Immature natural killer cell (primary cell): ENCODE data around the gene SEL1L2. TPM values are rescaled to one million over a fixed set of nuclear protein-coding genes. Genes with fewer than 3 reads are reported as not detected.
A peak's percentile ranks its signal among the peaks of the same experiment; 100 is the strongest.

Source experiments
- DNase-seq, 3 donors: peaks; one replicate each; pipeline ENCODE4 v3.0.0; 2022; ENCODE audit warnings: mixed read lengths in 1 of 3
- H3K27ac Mint-ChIP-seq, 6 donors: one replicate each; pipeline ENCODE4 v1.8.0; 2020; ENCODE audit warnings: mixed read lengths in 6 of 6, mild to moderate bottlenecking in 5 of 6, inconsistent platforms in 4 of 6, moderate library complexity in 3 of 6
- H3K27me3 Mint-ChIP-seq, 3 donors: one replicate each; pipeline ENCODE4 v1.8.0; 2020 to 2021; ENCODE audit warnings: low read depth in 3 of 3, mild to moderate bottlenecking in 3 of 3, mixed read lengths in 3 of 3, moderate library complexity in 3 of 3, inconsistent platforms in 1 of 3
- H3K36me3 Mint-ChIP-seq, 3 donors: one replicate each; pipeline ENCODE4 v1.8.0; 2020; ENCODE audit warnings: mixed read lengths in 3 of 3, inconsistent platforms in 2 of 3, mild to moderate bottlenecking in 2 of 3
- H3K4me1 Mint-ChIP-seq, 2 donors: one replicate each; pipeline ENCODE4 v1.8.0; 2020; ENCODE audit warnings: inconsistent platforms in 2 of 2, mild to moderate bottlenecking in 2 of 2, mixed read lengths in 2 of 2, moderate library complexity in 1 of 2
- H3K4me3 Mint-ChIP-seq, 5 donors: one replicate each; pipeline ENCODE4 v1.8.0; 2020; ENCODE audit warnings: mild to moderate bottlenecking in 5 of 5, mixed read lengths in 5 of 5, inconsistent platforms in 3 of 5, moderate library complexity in 3 of 5
- H3K9me3 Mint-ChIP-seq, 6 donors: one replicate each; pipeline ENCODE4 v1.8.0; 2020; ENCODE audit warnings: mild to moderate bottlenecking in 6 of 6, mixed read lengths in 6 of 6, inconsistent platforms in 4 of 6, moderate library complexity in 3 of 6
- polyA plus RNA-seq, 3 donors: library from polyadenylated mRNA; unstranded; fragments of 300-500 nt; fragmentation: Illumina TruSeq; gene quantifications; one replicate each; pipeline ENCODE4 v1.2.3, GENCODE V29; 2021

The SEL1L2 gene
- polyA plus RNA-seq, 3 donors from 2014 or later, result not detected

DNA sequence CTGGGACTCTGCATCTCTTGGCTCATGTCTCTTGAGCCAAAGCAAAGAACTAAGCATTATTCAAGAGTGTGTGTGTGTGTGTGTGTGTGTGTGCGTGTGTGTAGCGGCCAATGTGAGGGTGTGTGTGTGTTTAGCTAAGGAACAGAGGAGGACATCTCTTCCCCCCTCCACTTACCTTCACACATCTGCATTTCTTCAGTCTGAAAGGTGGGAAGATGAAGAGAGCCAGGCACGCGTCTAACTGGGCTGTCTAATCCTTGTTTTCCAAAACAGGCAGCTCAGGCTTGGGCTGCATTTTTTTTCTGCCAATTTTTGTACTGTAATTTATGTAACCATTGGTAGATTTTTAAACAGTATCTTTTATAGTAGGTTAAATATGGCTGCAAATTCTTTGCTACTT lies 146.1 kb downstream of the SEL1L2 start:
- no peak overlapping the region for H3K27ac Mint-ChIP-seq
- H3K36me3 Mint-ChIP-seq, result no peaks in the 10 kb centered on the region
- no peak for DNase-seq
- peaks cover 2 to 5% (median 3%) of the 10 kb centered on the region in 3 donors for H3K27me3 Mint-ChIP-seq
- H3K4me1 Mint-ChIP-seq, result no peaks in the 10 kb centered on the region
- no peaks in the 10 kb centered on the region for H3K9me3 Mint-ChIP-seq
- no peak overlapping the region for H3K4me3 Mint-ChIP-seq

DNA sequence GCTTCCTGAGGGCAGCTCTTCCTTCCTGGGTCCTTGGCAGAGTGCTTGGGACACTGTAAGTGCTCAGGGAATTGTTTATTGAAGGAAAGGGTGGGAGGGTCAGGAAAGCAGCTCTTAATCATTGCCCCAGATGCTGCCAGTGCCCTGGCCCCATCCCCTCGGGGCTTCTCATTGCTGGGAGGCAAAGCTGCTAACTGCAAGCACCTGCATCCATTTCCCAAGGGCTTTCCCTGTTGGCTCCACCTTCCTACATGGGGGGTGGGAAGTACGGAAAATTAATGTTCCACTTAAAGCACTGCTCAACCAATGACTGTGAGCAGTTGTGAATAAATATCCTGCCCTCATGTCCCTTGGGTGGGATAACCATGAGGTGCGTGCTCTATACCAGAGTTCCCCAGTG lies 149.2 kb downstream of the SEL1L2 start:
- H3K36me3 Mint-ChIP-seq, result no peaks in the 10 kb centered on the region
- no peaks in the 10 kb centered on the region for H3K9me3 Mint-ChIP-seq
- no peak overlapping the region for H3K4me3 Mint-ChIP-seq
- peaks cover 0 to 2% (median 2%) of the 10 kb centered on the region in 3 donors for H3K27me3 Mint-ChIP-seq
- H3K4me1 Mint-ChIP-seq, result no peaks in the 10 kb centered on the region
- H3K27ac Mint-ChIP-seq, result no peak overlapping the region
- no peak for DNase-seq

DNA sequence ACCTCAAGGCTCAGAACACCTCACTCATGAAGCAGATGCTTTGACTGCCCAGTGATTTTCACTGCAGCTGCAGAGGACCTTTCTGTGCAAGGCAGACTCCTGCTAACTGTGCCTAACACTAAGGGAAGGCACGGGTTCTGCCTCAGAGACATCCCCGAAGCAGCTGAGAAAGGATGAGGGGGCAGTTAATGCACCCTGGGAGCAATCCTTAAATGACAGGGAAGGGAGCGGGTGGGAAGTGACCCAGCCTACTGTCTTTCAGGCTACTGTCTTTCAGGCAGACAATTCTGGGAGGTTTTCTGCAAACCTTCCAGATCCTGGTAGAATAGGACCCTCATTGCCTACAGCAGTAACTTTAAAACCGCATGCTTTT lies 150.3 kb downstream of the SEL1L2 start:
- Mint-ChIP-seq H3K4me3 (no peak overlapping the region), H3K27ac (no peak overlapping the region), H3K27me3 (peaks cover 0 to 2% (median 2%) of the 10 kb centered on the region in 3 donors), H3K9me3 (no peaks in the 10 kb centered on the region), H3K4me1 (no peaks in the 10 kb centered on the region), H3K36me3 (no peaks in the 10 kb centered on the region)
- no peak for DNase-seq

DNA sequence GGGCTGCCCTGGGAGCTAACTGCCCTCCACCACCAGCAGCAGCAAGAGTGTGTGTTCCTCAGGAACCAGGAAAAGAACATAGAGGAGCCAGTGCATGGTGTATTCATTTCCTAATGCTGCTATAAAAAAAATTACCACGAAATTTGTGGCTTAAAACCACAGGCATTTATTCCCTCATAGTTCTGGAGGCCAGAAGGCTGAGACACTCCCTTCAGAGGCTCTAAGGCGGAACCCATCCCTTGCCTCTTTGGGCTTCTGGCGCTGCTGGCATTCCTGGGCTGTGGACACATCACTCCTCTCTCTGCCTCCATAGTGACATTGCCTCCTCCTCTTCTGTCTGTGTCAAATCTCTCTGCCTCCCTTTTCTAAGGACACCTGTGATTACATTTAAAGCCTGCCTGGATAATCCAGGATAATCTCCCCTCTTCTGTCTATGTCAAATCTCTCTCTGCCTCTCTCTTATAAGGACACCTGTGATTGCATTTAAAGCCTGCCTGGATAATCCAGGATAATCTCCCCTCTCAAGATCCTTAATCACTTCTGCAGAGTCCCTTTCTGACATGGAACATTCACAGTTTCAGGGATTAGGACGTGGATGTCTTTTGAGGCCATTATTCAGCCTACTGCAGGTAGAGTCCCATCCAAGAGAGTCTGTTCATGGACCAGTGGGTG lies 150.9 kb downstream of the SEL1L2 start:
- DNase-seq, result no peak
- Mint-ChIP-seq H3K27me3 (peaks cover 0 to 2% (median 2%) of the 10 kb centered on the region in 3 donors), H3K36me3 (no peaks in the 10 kb centered on the region), H3K4me1 (no peaks in the 10 kb centered on the region), H3K9me3 (no peaks in the 10 kb centered on the region), H3K27ac (no peak overlapping the region), H3K4me3 (no peak overlapping the region)

DNA sequence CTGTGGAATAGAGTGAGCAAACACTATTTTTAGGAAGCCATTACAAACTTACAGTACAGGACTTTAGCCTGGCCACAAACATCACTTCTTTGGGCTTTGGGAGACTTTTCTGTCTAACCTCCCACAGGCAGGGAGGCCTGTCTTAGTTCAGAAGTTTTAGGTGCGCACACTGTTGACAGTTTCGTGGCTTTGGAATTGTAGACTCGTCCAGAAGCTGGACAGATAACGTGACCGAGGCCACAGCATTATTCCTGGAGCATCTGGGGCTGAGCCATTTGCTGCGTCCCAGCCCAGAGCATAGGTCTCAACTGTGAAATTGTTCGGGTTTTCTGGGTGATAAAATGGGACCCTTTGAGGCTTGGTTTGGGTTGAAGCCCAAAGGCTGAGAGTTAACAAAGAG lies 151.8 kb downstream of the SEL1L2 start:
- Mint-ChIP-seq H3K4me1 (no peaks in the 10 kb centered on the region), H3K9me3 (no peaks in the 10 kb centered on the region), H3K36me3 (no peaks in the 10 kb centered on the region), H3K4me3 (no peak overlapping the region), H3K27ac (no peak overlapping the region), H3K27me3 (peaks cover 0 to 2% (median 0%) of the 10 kb centered on the region in 3 donors)
- no peak for DNase-seq

DNA sequence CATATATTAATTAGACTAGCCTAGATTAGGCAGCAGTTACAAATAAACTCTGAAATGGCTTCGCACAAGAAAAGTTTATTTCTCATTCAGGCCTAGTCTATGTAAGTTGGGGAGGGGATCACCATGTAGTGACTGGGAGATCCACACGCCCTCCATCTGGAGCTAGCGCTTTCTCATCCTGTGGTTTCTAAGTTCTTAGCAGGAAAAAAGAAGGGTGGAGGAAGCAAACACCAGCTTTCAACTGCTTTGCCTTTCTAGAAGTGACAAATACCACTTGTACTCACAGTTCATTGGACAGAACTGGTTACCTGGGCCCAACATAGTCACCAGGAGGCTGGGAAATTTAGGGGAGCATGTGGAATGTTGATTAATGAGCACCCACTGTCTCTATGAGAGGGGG lies 158.9 kb downstream of the SEL1L2 start:
- Mint-ChIP-seq H3K4me1 (no peaks in the 10 kb centered on the region), H3K4me3 (no peak overlapping the region), H3K27ac (no peak overlapping the region), H3K36me3 (no peaks in the 10 kb centered on the region), H3K9me3 (no peaks in the 10 kb centered on the region), H3K27me3 (peaks cover 3 to 7% (median 3%) of the 10 kb centered on the region in 3 donors)
- DNase-seq, result no peak

DNA sequence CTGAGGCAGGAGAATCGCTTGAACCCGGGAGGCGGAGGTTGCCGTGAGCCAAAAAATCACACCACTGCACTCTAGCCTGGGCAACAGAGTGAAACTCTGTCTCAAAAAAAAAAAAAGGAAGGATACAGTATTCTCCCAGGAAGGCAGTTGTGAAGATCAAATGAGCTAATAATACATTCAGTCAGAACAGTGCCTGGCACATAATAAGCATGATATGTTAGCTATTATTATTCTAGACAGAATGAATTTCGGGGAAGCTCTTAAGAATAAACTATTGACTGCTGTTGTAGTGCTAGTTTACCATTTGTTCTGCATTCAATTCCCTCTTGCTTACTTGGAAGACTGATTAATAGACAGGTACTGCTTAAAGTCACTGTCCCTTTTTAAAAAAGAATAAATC lies 164.9 kb downstream of the SEL1L2 start:
- no peak overlapping the region for H3K27ac Mint-ChIP-seq
- peaks cover 1 to 5% (median 3%) of the 10 kb centered on the region in 3 donors for H3K27me3 Mint-ChIP-seq
- H3K9me3 Mint-ChIP-seq, result no peaks in the 10 kb centered on the region
- no peak overlapping the region for H3K4me3 Mint-ChIP-seq
- no peaks in the 10 kb centered on the region for H3K4me1 Mint-ChIP-seq
- no peaks in the 10 kb centered on the region for H3K36me3 Mint-ChIP-seq
- DNase-seq, result no peak

DNA sequence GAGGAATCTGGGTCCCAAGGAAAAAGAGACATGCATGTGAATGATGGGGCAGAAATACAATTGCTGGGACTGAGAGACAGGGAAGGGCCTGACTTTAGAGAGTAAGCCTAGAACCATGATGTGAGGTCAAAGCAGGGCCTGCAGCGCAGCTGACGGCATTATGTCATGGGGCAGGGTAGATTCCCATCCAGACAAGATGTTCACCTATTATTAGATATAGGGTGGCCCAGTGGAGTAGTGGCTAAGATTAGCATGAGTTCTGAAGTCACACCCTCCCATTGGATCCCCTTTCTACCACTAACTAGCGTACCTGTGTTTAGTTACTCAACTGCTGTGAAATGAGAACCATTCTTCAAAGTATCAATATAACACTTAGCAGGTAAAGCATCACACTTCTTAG lies 166.0 kb downstream of the SEL1L2 start:
- no peaks in the 10 kb centered on the region for H3K36me3 Mint-ChIP-seq
- H3K4me3 Mint-ChIP-seq, result no peak overlapping the region
- DNase-seq, result no peak
- H3K9me3 Mint-ChIP-seq, result no peaks in the 10 kb centered on the region
- no peak overlapping the region for H3K27ac Mint-ChIP-seq
- H3K4me1 Mint-ChIP-seq, result no peaks in the 10 kb centered on the region
- H3K27me3 Mint-ChIP-seq, result peaks cover 0 to 2% (median 1%) of the 10 kb centered on the region in 3 donors

DNA sequence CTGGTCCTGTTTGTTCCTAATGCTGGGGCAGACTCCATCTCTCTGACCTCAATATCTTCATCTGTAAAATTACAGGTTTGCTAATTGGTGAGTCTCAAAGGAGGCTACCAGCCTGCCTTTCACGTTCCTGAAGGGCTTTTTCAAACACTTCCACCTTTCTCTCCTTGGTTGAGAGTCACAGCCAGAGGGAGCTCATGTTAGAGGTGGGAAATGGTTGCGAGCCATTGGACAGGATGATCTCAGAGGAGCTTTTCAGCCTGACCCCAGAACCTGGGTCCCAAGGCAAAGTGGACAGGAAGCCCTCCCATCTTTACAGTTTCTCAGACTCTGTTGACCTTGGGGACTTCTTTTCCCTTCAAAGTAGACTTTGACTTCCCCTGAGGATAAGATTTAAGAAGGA lies 168.0 kb downstream of the SEL1L2 start:
- no peak for DNase-seq
- Mint-ChIP-seq H3K4me3 (no peak overlapping the region), H3K27me3 (peaks cover 0 to 2% (median 0%) of the 10 kb centered on the region in 3 donors), H3K36me3 (peaks cover 0 to 8% (median 7%) of the 10 kb centered on the region in 3 donors), H3K9me3 (no peaks in the 10 kb centered on the region), H3K4me1 (no peaks in the 10 kb centered on the region), H3K27ac (no peak overlapping the region)

DNA sequence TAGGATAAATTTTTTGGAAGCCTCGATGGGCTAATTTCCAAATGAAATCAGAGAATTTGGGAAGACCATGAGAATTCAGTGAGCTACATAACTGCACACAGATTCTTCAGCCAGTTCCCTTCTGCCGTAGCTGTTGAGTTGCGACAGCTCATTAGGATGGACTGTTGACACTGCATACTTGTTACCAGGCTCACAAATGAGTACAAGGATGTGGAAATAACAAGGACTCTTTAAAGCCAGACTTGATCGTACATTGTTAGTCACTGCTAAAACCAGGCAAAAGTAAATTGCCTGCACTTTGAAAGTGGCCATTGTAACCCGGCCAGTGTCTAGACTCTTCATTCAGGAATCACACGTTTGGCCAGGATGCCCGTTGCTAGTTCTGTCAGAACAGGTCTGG lies 168.5 kb downstream of the SEL1L2 start:
- DNase-seq, result no peak
- no peak overlapping the region for H3K27ac Mint-ChIP-seq
- no peaks in the 10 kb centered on the region for H3K9me3 Mint-ChIP-seq
- peaks cover 0 to 2% (median 0%) of the 10 kb centered on the region in 3 donors for H3K27me3 Mint-ChIP-seq
- H3K4me1 Mint-ChIP-seq, result no peaks in the 10 kb centered on the region
- H3K36me3 Mint-ChIP-seq, result peaks cover 0 to 11% (median 7%) of the 10 kb centered on the region in 3 donors
- no peak overlapping the region for H3K4me3 Mint-ChIP-seq

DNA sequence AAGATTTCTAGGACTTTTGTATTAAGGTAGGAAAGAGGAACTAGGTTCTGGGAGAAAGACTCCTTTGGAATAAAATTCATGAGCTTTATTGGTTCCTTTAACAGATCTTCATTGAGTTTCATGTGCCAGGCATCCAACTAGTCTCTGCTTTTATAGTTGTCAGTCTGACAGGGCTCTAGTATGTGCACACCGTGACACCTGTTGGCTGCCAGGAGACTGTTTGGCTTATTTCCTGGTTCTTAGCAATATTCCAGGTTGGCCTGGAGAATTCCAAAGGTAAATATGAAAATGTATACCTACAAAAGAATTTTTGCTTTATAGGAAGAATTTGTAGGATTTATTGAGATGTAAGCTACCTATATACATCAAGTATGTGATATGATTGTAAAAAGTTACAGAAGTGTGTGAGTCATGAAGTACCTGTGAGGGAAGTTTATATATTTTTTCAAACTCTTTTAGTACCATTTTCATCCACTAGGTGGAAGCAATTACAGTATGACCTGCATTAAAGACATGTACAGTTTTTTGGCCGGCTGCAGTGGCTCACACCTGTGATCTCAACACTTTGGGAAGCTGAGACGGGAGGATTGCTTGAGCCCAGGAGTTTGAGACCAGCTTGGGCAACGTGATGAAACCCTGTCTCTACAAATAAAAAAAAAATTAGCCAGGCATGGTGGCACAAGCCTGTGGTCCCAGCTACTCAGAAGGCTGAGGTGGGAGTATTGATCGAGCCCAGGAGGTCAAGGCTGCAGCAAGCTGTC lies 170.3 kb downstream of the SEL1L2 start:
- no peak overlapping the region for H3K27ac Mint-ChIP-seq
- H3K4me3 Mint-ChIP-seq, result no peak overlapping the region
- H3K27me3 Mint-ChIP-seq, result peaks cover 0 to 2% (median 0%) of the 10 kb centered on the region in 3 donors
- no peaks in the 10 kb centered on the region for H3K9me3 Mint-ChIP-seq
- DNase-seq, result peak; percentile 5 to 22 (median 20)
- H3K4me1 Mint-ChIP-seq, result no peaks in the 10 kb centered on the region
- peaks cover 0 to 19% (median 10%) of the 10 kb centered on the region in 3 donors for H3K36me3 Mint-ChIP-seq

DNA sequence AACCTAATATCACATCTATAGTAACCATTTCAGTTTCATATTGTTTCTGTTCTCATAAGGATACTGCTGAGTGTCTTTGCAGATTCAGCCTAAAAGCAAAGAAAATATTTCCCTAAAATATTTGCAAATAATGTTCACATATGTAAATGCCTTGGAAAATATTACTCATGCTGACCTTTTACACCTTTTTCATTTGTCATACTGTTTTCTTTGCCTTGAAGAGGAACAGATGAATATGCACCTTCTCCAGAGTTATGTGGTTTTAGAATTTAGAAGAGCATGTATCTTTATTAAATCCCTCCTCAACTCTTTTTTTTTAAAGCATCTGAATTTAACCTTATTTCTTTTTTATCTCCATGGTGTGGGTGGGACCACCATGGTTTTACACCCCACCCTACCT lies 173.1 kb downstream of the SEL1L2 start:
- peaks cover 0 to 2% (median 0%) of the 10 kb centered on the region in 3 donors for H3K27me3 Mint-ChIP-seq
- peaks cover 0 to 31% (median 20%) of the 10 kb centered on the region in 3 donors for H3K36me3 Mint-ChIP-seq
- no peaks in the 10 kb centered on the region for H3K4me1 Mint-ChIP-seq
- DNase-seq, result no peak
- H3K4me3 Mint-ChIP-seq, result no peak overlapping the region
- no peaks in the 10 kb centered on the region for H3K9me3 Mint-ChIP-seq
- peak overlapping the region in 2 of 6 donors; percentile 20 to 35 for H3K27ac Mint-ChIP-seq

DNA sequence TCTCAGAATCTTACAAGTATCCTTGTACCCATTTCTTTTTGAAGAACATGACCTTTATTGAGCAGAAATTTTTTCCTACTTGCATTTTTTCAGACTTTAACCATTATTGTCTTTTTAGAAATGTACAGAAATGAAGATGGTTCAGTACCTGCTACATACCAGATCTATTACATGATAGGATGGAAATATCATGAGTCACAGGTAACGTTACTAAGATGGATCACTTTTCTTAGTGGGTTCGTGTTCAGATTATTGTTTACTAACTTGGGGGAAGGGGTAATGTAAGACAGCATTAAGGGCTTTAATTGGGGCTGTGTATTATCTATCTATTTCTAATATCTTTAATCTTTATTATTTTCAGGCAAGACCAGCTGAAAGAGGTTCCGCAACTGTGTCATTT lies 173.7 kb downstream of the SEL1L2 start:
- Mint-ChIP-seq H3K27ac (peak overlapping the region in 1 of 6 donors; percentile 40), H3K9me3 (no peaks in the 10 kb centered on the region), H3K36me3 (peaks cover 3 to 36% (median 20%) of the 10 kb centered on the region in 3 donors), H3K27me3 (peaks cover 0 to 2% (median 0%) of the 10 kb centered on the region in 3 donors), H3K4me3 (no peak overlapping the region), H3K4me1 (no peaks in the 10 kb centered on the region)
- no peak for DNase-seq

DNA sequence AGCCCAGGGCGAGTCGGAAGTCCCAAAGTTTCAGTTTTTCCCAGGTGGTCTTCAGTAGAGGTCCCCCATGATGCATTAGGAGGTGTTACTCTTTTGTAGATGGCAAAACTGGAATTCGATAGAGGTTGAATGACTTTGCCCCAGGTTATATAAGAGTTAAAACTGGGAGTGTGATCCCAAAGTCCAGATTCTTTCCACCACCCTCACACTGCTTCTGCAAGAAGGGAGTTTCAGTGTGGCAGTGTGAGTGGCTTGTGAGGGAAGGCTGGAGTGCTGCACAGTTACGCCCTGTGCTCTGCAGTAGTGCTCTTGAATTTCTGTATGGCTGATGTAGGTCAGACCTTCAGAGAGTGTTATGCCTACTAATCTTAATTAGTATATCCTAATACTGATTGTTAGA lies 175.7 kb downstream of the SEL1L2 start:
- no peak overlapping the region for H3K4me3 Mint-ChIP-seq
- DNase-seq, result no peak
- H3K27ac Mint-ChIP-seq, result no peak overlapping the region
- no peaks in the 10 kb centered on the region for H3K9me3 Mint-ChIP-seq
- peaks cover 3 to 36% (median 20%) of the 10 kb centered on the region in 3 donors for H3K36me3 Mint-ChIP-seq
- H3K4me1 Mint-ChIP-seq, result no peaks in the 10 kb centered on the region
- H3K27me3 Mint-ChIP-seq, result peaks cover 0 to 2% (median 0%) of the 10 kb centered on the region in 3 donors
